A549 (cell line): ENCODE data around the gene BUD23. TPM values are rescaled to one million over a fixed set of nuclear protein-coding genes. Genes with fewer than 3 reads are reported as not detected.

ENCODE experiments used
- ATAC-seq, 2 experiments: fragments of 200-7000 bp in 1 of 2; fragments of >200 bp in 1 of 2; cut with Nextera tagmentation in 1 of 2; cut with Tn5 transposase in 1 of 2; 3 replicates each; pipeline versions ENCODE4 v1.8.0 to v1.9.1; 2018 to 2020; ENCODE audit warnings: mild to moderate bottlenecking in 1 of 2, moderate library complexity in 1 of 2
- CTCF ChIA-PET: fragments of 300-600 bp; sonication (Branson Sonifier 250); formaldehyde crosslinking; extraction: SDS; loops from one replicate; lab custom pipeline; 2021; ENCODE audit warnings: antibody characterized with exemption, inconsistent platforms; lab: Yijun Ruan, JAX
- POLR2A ChIA-PET: fragments of 350-600 bp; formaldehyde crosslinking; extraction: SDS; loops from one replicate; lab custom pipeline; 2021; ENCODE audit warnings: antibody characterized with exemption, inconsistent platforms; lab: Yijun Ruan, JAX
- DNase-seq, 2 experiments: peaks; one replicate each; pipeline versions ENCODE4 v3.0.0 to v3.0.0-alpha.2; 2011 to 2016; ENCODE audit warnings: low read depth in 1 of 2, low spot score in 1 of 2
- FAIRE-seq: peaks from 2 replicates; lab custom pipeline; 2011; peaks lifted over from hg19 to GRCh38; lab: Jason Lieb, UNC
- H3K27ac ChIP-seq, 2 experiments: fragments of >200 bp; sonication (Bioruptor Twin); formaldehyde crosslinking; 3 replicates each; pipeline ENCODE4 v1.5.1; 2016 to 2017
- H3K4me1 ChIP-seq: fragments of >200 bp; sonication (Bioruptor Twin); formaldehyde crosslinking; 3 replicates; pipeline ENCODE4 v1.6.1; 2016
- H3K4me2 ChIP-seq: fragments of >200 bp; sonication (Bioruptor Twin); formaldehyde crosslinking; 3 replicates; pipeline ENCODE4 v1.6.1; 2016
- H3K4me3 ChIP-seq: fragments of >200 bp; sonication (Bioruptor Twin); formaldehyde crosslinking; 3 replicates; pipeline ENCODE4 v1.5.1; 2016
- H3K9me3 ChIP-seq: fragments of >200 bp; sonication (Bioruptor Twin); formaldehyde crosslinking; 3 replicates; pipeline ENCODE4 v1.6.1; 2016
- CBX8 ChIP-seq: fragments of 200-600 bp; sonication (generic); IDR thresholded peaks from 2 replicates; pipeline ENCODE4 v1.6.1; 2016
- EHF ChIP-seq: fragments of 250-450 bp; sonication (Bioruptor Pico); IDR thresholded peaks from 2 replicates; pipeline ENCODE4 v1.5.0; 2020; ENCODE audit warnings: mild to moderate bottlenecking
- EHMT2 ChIP-seq: fragments of 200-600 bp; sonication (generic); IDR thresholded peaks from 2 replicates; pipeline ENCODE4 v1.6.1; 2016; ENCODE audit warnings: antibody characterized with exemption, low read depth, mild to moderate bottlenecking, moderate library complexity
- EP300 ChIP-seq, 2 experiments: fragments of >200 bp; sonication (Bioruptor Twin); formaldehyde crosslinking; IDR thresholded peaks; 2 replicates in 1 of 2; 3 replicates in 1 of 2; pipeline ENCODE4 v1.6.1; 2016 to 2017
- FOSB ChIP-seq: fragments of 250-450 bp; sonication (Bioruptor Pico); IDR thresholded peaks from 2 replicates; pipeline ENCODE4 v1.5.0; 2020; ENCODE audit warnings: mild to moderate bottlenecking, moderate library complexity
- FOXS1 ChIP-seq: fragments of 250-450 bp; sonication (Bioruptor Pico); IDR thresholded peaks from 2 replicates; pipeline ENCODE4 v1.5.0; 2020; ENCODE audit warnings: mild to moderate bottlenecking, moderate library complexity
- HOXA7 ChIP-seq: fragments of 250-450 bp; sonication (Bioruptor Pico); IDR thresholded peaks from 2 replicates; pipeline ENCODE4 v1.5.0; 2020; ENCODE audit warnings: mild to moderate bottlenecking, moderate library complexity
- HOXB13 ChIP-seq: fragments of 250-450 bp; sonication (Bioruptor Pico); IDR thresholded peaks from 2 replicates; pipeline ENCODE4 v1.5.0; 2020; ENCODE audit warnings: low read depth, mild to moderate bottlenecking, moderate library complexity
- JUN ChIP-seq, 2 experiments: fragments of >200 bp; sonication (Bioruptor Twin); formaldehyde crosslinking; IDR thresholded peaks; 2 replicates in 1 of 2; 3 replicates in 1 of 2; pipeline ENCODE4 v1.6.1; 2016 to 2017
- MYC ChIP-seq: IDR thresholded peaks from 2 replicates; pipeline ENCODE4 v1.6.1; 2012; ENCODE audit warnings: mild to moderate bottlenecking, inconsistent platforms, low read length, improper control_type of control experiment, borderline replicate concordance
- NPAS2 ChIP-seq: fragments of 250-450 bp; sonication (Bioruptor Pico); IDR thresholded peaks from 2 replicates; pipeline ENCODE4 v1.8.0; 2022; ENCODE audit warnings: mild to moderate bottlenecking, moderate library complexity, borderline replicate concordance
- PHF8 ChIP-seq: fragments of 200-600 bp; sonication (generic); IDR thresholded peaks from 2 replicates; pipeline ENCODE4 v1.6.1; 2016; ENCODE audit warnings: low read depth, mild to moderate bottlenecking, antibody characterized with exemption, moderate library complexity, borderline replicate concordance
- POLR2AphosphoS2 ChIP-seq: conservative IDR thresholded peaks from 2 replicates; pipeline ENCODE4 v1.6.1; 2012; ENCODE audit warnings: low read length, improper control_type of control experiment, inconsistent platforms
- RCOR1 ChIP-seq: fragments of 150-350 bp; IDR thresholded peaks from 2 replicates; pipeline ENCODE4 v1.6.1; 2014; ENCODE audit warnings: antibody characterized with exemption, low read length, low read depth
- SMC3 ChIP-seq: fragments of >200 bp; sonication (Bioruptor Twin); formaldehyde crosslinking; IDR thresholded peaks from 3 replicates; pipeline ENCODE4 v1.6.1; 2018; ENCODE audit warnings: inconsistent platforms
- SREBF2 ChIP-seq: fragments of 450-650 bp; IDR thresholded peaks from 2 replicates; pipeline ENCODE4 v1.6.1; 2014; ENCODE audit warnings: mild to moderate bottlenecking, moderate library complexity
- ZC3H11A ChIP-seq: fragments of 450-650 bp; IDR thresholded peaks from 2 replicates; pipeline ENCODE4 v1.6.1; 2014; ENCODE audit warnings: antibody characterized with exemption, mild to moderate bottlenecking
- WGBS: methylation state at CpG from one replicate; pipeline ENCODE4 v1.1.6; 2017; ENCODE audit errors: missing lambda C conversion rate; 5-methylcytosine and 5-hydroxymethylcytosine counted together
- polyA plus RNA-seq, 4 experiments: library from polyadenylated mRNA; depleted of rRNA in 3 of 4; stranded (reverse); fragments of >200 nt; fragmentation: RNase III in 1 of 4; extraction: RNeasy Plus Mini Kit Qiagen cat#74134 plus additional on column Dnase treatment in 1 of 4; gene quantifications; 2 replicates in 3 of 4; 3 replicates in 1 of 4; pipeline ENCODE4 v1.2.3, GENCODE V29; 2011 to 2017
- TF ChIP-seq, protein P1 (sequence below): fragments of 250-450 bp; sonication (Bioruptor Pico); IDR thresholded peaks from 2 replicates; pipeline ENCODE4 v1.5.0; 2021; ENCODE audit warnings: mild to moderate bottlenecking, moderate library complexity, borderline replicate concordance
- TF ChIP-seq, protein P2 (sequence below): IDR thresholded peaks from 2 replicates; pipeline ENCODE4 v1.6.1; 2012
- TF ChIP-seq, protein P3 (sequence below): fragments of 200-600 bp; sonication (generic); IDR thresholded peaks from 2 replicates; pipeline ENCODE4 v1.6.1; 2016; ENCODE audit warnings: antibody characterized with exemption, mild to moderate bottlenecking, moderate library complexity
- TF ChIP-seq, protein P4 (sequence below): fragments of >200 bp; sonication (Bioruptor Twin); formaldehyde crosslinking; IDR thresholded peaks from 2 replicates; pipeline ENCODE4 v1.6.1; 2016

BUD23 gene
- polyA plus RNA-seq, 2 of the 4 experiments (the other 2 are of a cell fraction), result 134 to 161 TPM

DNA sequence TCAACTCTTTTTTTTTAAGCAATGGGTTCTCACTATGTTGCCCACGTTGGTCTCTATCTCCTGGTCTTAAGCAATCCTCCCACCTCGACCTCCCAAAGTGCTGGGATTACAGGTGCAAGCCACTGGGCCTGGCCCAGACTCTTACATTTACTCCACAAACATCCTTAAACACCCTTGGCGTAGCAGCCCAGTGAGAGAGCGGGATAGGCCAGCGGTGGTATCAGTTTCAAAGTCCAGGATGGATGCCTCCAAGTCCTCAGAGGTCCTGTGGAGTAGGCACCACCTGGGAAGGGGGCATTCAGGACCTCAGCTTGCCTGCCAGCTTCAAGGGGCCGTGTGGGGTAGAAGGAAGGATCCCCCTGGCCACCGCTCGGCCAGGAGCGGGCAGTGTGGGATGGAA, 33.8 kb upstream of the BUD23 start:
- Histone ChIP-seq H3K27ac (no peak overlapping the region), H3K9me3 (no peaks in the 10 kb centered on the region), H3K4me3 (no peak overlapping the region), H3K4me1 (peaks cover 13% of the 10 kb centered on the region; the same call in 2 of the 3 replicates), H3K4me2 (no peak overlapping the region)
- TF ChIP-seq POLR2AphosphoS2, result no peak
- no peak for TF ChIP-seq MYC
- TF ChIP-seq JUN (IDR thresholded peaks at IDR 0.05), result no peak
- TF ChIP-seq, protein P1, sequence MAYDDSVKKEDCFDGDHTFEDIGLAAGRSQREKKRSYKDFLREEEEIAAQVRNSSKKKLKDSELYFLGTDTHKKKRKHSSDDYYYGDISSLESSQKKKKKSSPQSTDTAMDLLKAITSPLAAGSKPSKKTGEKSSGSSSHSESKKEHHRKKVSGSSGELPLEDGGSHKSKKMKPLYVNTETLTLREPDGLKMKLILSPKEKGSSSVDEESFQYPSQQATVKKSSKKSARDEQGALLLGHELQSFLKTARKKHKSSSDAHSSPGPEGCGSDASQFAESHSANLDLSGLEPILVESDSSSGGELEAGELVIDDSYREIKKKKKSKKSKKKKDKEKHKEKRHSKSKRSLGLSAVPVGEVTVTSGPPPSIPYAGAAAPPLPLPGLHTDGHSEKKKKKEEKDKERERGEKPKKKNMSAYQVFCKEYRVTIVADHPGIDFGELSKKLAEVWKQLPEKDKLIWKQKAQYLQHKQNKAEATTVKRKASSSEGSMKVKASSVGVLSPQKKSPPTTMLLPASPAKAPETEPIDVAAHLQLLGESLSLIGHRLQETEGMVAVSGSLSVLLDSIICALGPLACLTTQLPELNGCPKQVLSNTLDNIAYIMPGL, result no peak
- no peak for TF ChIP-seq ZC3H11A
- no peak for TF ChIP-seq SMC3
- no peak for TF ChIP-seq FOSB (CRISPR knock-in tag)
- no peak for TF ChIP-seq NPAS2 (CRISPR knock-in tag)
- TF ChIP-seq HOXB13 (CRISPR knock-in tag), result no peak
- CTCF ChIA-PET, result interaction anchor here (0.5 to 1.1 kb wide), 2 partner anchors 20 to 116 kb away, joined by 3 to 4 read pairs; no protein-coding TSS in a partner anchor
- DNase-seq (no peak), FAIRE-seq (no peak), ATAC-seq (no peak)
- WGBS, result 76% methylated on average over 8 of the region's 9 CpGs
- POLR2A ChIA-PET, result no interaction called here

DNA sequence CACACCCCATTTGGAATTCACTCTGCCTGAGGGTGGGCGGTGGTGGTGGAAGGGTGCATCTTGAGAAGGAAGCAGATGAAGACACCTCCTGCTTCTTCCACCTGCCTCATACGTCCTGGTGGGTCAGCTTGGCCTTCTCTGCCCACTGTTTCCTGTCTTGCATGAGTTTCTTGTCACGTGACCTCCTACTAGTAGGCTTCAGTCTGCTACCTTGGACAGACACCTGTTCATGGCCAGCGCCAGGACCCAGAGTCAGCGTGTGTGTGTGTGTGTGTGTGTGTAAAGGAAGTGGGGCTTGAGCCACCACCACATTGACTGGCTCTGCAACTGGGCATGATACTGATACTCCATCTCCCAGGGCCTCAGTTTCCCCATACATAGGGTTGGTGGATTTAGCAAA, 32.9 kb upstream of the BUD23 start:
- DNase-seq (no peak), FAIRE-seq (no peak)
- POLR2A ChIA-PET, result no interaction called here
- WGBS, result 69% methylated on average over 5 of the region's 5 CpGs
- no peak for TF ChIP-seq CBX8
- TF ChIP-seq POLR2AphosphoS2, result no peak
- TF ChIP-seq, protein P2, sequence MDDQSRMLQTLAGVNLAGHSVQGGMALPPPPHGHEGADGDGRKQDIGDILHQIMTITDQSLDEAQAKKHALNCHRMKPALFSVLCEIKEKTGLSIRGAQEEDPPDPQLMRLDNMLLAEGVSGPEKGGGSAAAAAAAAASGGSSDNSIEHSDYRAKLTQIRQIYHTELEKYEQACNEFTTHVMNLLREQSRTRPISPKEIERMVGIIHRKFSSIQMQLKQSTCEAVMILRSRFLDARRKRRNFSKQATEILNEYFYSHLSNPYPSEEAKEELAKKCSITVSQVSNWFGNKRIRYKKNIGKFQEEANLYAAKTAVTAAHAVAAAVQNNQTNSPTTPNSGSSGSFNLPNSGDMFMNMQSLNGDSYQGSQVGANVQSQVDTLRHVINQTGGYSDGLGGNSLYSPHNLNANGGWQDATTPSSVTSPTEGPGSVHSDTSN, result no peak
- no peak for TF ChIP-seq HOXB13 (CRISPR knock-in tag)
- TF ChIP-seq PHF8, result no peak
- no peak for TF ChIP-seq EHF (CRISPR knock-in tag)
- TF ChIP-seq, all 56 proteins: peak for 0
- no peaks in the 10 kb centered on the region for H3K9me3 ChIP-seq
- CTCF ChIA-PET, result interaction anchor here (1.1 kb wide), 1 partner anchor 27 kb away, joined by 4 read pairs; no protein-coding TSS in a partner anchor
- ATAC-seq, result no peak
- H3K4me1 ChIP-seq, result peaks cover 13% of the 10 kb centered on the region; the same call in 2 of the 3 replicates
- no peak overlapping the region for H3K4me2 ChIP-seq
- no peak overlapping the region for H3K4me3 ChIP-seq
- H3K27ac ChIP-seq, result no peak overlapping the region

DNA sequence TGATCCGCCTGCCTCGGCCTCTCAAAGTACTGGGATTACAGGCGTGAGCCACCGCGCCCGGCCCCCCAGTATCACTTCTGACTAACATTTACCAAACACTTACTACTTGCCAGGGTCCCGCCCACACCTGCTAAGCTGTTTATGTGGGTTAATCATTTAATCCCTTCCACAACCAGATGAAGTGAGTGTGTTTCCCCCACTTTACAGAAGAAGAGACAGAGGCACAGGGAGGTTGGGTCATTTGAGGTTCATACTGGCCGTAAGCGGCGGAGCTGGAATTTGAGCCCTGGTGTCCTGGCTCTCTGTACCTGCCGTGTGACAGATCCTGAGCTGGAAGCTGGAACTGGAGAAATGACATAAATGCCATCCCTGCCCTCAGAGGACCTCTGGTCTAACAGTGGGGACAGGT, 30.9 kb upstream of the BUD23 start:
- TF ChIP-seq EP300 (IDR thresholded peaks at IDR 0.05), result no peak
- no peak for TF ChIP-seq SREBF2
- TF ChIP-seq RCOR1, result no peak
- no peak for TF ChIP-seq HOXA7 (CRISPR knock-in tag)
- TF ChIP-seq HOXB13 (CRISPR knock-in tag), result no peak
- no peak for TF ChIP-seq PHF8
- TF ChIP-seq CBX8, result no peak
- TF ChIP-seq JUN (IDR thresholded peaks at IDR 0.05), result no peak
- TF ChIP-seq, protein P3, sequence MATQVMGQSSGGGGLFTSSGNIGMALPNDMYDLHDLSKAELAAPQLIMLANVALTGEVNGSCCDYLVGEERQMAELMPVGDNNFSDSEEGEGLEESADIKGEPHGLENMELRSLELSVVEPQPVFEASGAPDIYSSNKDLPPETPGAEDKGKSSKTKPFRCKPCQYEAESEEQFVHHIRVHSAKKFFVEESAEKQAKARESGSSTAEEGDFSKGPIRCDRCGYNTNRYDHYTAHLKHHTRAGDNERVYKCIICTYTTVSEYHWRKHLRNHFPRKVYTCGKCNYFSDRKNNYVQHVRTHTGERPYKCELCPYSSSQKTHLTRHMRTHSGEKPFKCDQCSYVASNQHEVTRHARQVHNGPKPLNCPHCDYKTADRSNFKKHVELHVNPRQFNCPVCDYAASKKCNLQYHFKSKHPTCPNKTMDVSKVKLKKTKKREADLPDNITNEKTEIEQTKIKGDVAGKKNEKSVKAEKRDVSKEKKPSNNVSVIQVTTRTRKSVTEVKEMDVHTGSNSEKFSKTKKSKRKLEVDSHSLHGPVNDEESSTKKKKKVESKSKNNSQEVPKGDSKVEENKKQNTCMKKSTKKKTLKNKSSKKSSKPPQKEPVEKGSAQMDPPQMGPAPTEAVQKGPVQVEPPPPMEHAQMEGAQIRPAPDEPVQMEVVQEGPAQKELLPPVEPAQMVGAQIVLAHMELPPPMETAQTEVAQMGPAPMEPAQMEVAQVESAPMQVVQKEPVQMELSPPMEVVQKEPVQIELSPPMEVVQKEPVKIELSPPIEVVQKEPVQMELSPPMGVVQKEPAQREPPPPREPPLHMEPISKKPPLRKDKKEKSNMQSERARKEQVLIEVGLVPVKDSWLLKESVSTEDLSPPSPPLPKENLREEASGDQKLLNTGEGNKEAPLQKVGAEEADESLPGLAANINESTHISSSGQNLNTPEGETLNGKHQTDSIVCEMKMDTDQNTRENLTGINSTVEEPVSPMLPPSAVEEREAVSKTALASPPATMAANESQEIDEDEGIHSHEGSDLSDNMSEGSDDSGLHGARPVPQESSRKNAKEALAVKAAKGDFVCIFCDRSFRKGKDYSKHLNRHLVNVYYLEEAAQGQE, result no peak
- TF ChIP-seq, protein P2, result no peak
- TF ChIP-seq, protein P4, sequence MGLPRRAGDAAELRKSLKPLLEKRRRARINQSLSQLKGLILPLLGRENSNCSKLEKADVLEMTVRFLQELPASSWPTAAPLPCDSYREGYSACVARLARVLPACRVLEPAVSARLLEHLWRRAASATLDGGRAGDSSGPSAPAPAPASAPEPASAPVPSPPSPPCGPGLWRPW, result no peak
- no peak for TF ChIP-seq FOXS1
- TF ChIP-seq EHMT2, result no peak
- TF ChIP-seq, protein P1, result no peak
- TF ChIP-seq, all 56 proteins: peak for 0
- POLR2A ChIA-PET, result no interaction called here

More for the DNA sequence above, 30.9 kb upstream of the BUD23 start:
- no peak for DNase-seq
- no peak overlapping the region for H3K4me3 ChIP-seq
- 69% methylated on average over 10 of the region's 11 CpGs for WGBS
- H3K27ac ChIP-seq, result no peak overlapping the region
- peaks cover 7% of the 10 kb centered on the region; the same call in 2 of the 3 replicates for H3K4me1 ChIP-seq
- no peak for FAIRE-seq
- no peak overlapping the region for H3K4me2 ChIP-seq
- no peak for ATAC-seq
- no peaks in the 10 kb centered on the region for H3K9me3 ChIP-seq
- CTCF ChIA-PET, result interaction anchor here (0.8 to 1.8 kb wide), 9 partner anchors 9 to 82 kb away, joined by 3 to 7 read pairs (median 4); no protein-coding TSS in a partner anchor
